HG02759 (cell line): ENCODE results near the gene IL1RAPL1.
"Not testable (repeated sequence)": the region's sequence is repeated elsewhere in the genome, so short reads cannot be mapped to it uniquely, and the experiment has no call there.

Experiments
- ATAC-seq: cut with Tn5 transposase; IDR thresholded peaks from one replicate; pipeline ENCODE4 v1.9.1; 2021; ENCODE audit warnings: mild to moderate bottlenecking, moderate library complexity; ENCODE audit not compliant: unreplicated experiment

IL1RAPL1 gene

DNA sequence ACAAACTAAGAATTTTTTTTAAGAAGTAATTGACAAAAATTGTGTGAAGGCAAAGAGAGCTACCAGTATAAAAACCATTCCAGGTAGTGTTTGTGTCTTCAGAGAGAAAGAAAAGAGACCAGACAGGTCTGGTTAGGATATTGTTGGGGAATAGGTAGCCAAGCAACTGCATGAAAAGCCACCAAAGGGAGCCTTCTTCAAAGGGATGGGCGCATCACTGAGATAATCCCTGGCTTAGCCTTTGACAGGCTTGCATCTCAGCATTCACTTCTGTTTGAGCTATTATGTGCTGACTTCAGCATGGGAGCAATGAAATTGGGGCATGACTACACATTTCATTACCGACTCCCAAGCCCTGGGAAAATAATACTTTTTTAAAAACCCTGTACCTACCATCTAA lies 496.6 kb downstream of the IL1RAPL1 start:
- no peak for ATAC-seq

GRCh38 chrX:29090811-29091210 lies 503.6 kb downstream of the IL1RAPL1 start:
- ATAC-seq: no peak

DNA sequence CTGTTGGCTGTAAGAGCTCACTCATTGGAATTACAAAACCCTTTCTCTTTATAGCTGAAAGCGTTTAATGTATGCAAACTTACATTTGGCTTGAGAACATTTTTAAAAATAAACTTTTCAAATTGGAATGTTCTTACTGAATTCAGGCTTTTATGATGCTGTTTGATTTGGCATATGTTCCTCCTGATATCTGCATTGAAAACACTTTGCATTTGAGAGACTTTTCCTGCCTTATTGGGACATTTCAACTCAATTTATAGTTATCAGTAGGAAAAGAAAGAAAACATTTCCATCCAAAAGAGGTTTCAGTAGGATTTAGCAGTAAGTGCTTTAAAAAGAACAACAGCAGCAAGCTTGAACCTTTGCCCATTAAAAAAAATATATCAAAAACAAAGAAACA lies 520.0 kb downstream of the IL1RAPL1 start:
- no peak for ATAC-seq

GRCh38 chrX:29110041-29110440 lies 522.8 kb downstream of the IL1RAPL1 start:
- ATAC-seq: no peak

GRCh38 chrX:29113221-29113620 lies 526.0 kb downstream of the IL1RAPL1 start:
- no peak for ATAC-seq

- not testable (repeated sequence) for ATAC-seq
Observed at GRCh38 chrX:29122817-29123216, 535.6 kb downstream of the IL1RAPL1 start.

- no peak for ATAC-seq
Observed at GRCh38 chrX:29130905-29131304, 543.7 kb downstream of the IL1RAPL1 start.

DNA sequence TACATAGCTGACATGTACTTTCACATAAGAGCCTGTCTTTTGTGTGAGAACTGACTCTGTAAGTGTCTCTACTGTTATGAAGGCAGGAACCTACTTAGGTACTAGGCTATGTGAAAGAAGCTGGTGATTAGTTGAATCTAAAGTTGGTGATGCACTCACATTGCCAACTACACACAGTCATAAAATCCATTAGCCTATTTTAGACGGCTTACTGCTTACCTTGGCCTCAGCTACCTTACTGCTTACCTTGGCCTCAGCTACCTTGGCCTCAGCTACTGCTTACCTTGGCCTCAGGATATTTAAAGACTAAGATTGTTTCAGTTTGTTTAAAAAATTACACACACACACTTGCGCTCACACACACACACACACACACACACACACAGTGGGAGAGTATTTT lies 549.7 kb downstream of the IL1RAPL1 start:
- no peak for ATAC-seq

DNA sequence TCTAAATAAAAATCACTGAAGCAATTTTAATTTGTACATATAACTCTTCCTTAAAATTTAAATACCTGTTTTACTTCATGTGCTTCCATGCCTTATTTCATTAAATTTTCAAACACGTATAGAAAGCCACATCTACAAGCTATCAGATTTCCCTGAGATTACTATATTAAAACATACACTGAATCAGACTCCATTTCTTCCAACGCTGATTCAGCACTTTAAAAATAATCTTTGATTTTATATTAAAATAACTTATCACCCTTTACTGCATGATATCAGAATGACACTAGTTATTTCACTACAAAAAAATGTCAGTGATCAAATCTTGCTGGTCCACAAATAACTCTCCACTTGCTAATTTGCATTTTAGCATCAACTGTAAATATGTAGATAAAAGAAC lies 550.8 kb downstream of the IL1RAPL1 start:
- ATAC-seq: no peak

DNA sequence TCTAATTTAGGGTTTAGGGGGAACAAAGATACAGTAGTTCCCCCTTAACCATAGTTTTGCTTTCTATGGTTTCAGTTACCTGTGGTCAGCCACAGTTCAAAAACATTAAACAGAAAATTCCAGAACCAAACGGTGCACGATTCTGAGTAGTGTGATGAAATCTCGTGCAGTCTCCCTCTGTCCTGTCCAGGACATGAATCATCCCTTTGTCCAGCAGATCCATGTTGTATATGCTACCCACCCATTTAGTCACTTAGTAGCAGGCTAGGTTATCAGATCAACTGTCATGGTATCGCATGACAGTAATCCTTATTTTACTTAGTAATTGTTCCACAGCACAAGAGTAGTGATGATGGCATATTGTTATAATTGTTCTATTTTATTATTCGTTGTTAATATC lies 556.1 kb downstream of the IL1RAPL1 start:
- no peak for ATAC-seq

- ATAC-seq: no peak
Observed at GRCh38 chrX:29143756-29144155, 556.5 kb downstream of the IL1RAPL1 start.

- no peak for ATAC-seq
Observed at GRCh38 chrX:29145316-29145715, 558.1 kb downstream of the IL1RAPL1 start.

DNA sequence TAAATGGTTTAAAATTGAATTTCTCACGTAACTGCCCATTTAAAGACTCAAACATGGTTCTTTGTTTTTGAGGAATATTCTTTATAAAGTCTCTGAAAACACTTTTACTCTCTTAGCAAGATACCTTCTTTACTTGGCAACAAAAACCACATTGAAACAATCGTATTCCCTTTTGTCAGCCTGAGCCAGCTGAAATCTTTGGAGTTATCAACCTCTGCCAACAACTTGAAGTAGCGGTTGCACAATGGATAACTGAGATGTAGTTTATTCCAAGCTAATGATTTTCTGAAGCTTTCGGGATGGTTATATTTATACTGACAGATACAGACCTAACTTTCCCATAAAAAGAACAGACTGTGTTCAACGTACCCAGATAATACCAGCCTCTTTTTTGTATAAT lies 561.3 kb downstream of the IL1RAPL1 start:
- no peak for ATAC-seq

GRCh38 chrX:29155286-29155685 lies 568.0 kb downstream of the IL1RAPL1 start:
- no peak for ATAC-seq

DNA sequence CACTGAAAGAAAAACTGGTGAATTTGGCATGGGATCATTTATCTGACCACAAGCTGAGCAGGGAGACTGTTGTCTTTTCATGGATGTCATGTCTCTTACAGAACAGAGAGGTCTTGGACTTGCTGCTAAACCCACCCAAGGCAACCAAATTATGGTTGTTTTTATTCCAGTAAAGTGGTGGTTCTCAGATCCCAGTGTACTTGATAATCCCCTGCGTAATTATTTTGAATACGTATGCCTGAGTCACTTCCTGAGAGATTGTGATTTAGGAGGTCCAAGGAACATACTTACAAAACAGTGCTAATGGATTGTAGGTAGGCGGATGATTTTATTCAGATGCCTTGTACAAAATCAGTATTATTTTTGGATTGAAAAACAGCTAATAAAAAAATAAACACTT lies 585.6 kb downstream of the IL1RAPL1 start:
- ATAC-seq: no peak

DNA sequence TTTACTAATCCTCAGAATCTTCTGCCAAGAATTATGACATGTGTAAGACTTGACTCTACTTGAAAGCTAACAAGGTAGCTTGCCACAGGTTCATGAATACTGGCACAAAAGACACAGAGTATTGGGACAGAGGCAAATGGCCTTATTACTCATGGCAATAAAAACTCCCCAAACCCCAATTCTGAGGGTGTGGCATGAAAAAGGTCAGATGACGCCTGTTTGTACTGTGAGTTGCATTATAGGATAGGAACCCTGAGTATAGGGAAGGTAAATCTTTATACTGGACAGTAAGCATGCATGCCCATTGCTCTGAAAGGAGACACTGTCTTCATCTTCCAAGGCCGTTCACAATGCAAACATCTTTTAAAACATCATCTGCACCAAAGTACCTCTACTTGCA lies 600.0 kb downstream of the IL1RAPL1 start:
- no peak for ATAC-seq

DNA sequence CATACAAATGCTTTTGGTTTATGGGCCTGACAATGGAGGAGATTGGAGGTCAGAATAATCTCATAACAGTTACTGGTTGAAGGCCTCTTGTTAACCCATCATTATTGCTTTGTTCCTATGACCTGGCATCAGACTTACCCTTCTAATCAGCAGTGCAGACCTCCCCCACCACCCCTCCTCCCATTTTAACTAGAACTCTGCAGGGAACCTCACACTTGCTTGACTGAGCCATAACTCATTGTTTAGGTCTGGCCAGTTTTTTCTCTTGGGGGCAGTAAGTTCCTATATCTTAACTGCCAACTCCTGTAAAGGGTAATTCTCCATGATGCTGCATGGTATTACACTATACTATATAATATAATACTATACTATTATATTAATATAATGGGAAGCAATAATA lies 609.3 kb downstream of the IL1RAPL1 start:
- no peak for ATAC-seq

GRCh38 chrX:29215251-29215650 lies 628.0 kb downstream of the IL1RAPL1 start:
- ATAC-seq: no peak

DNA sequence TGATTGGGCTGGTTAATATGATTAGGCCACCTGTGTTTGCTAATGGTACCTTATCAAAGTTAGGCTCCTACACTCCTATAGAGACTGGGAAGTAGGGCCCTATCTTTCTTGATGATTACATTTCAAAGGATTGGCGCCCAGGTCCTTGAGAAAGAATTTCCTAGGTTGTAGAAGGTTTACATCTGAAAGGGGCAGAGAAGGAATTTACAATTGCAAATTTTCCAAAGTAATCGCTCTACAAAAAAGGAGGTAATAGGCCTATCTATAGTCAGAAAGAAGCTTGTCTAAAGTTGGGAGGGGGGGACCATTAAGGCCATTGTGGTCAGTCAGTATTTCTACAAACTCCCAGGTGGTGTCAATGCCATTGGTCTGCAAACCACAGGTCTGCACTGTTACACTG lies 638.4 kb downstream of the IL1RAPL1 start:
- no peak for ATAC-seq

- ATAC-seq: no peak
Observed at GRCh38 chrX:29229802-29230201, 642.6 kb downstream of the IL1RAPL1 start.

- ATAC-seq: no peak
Observed at GRCh38 chrX:29231800-29232199, 644.6 kb downstream of the IL1RAPL1 start.

- ATAC-seq: no peak
Observed at GRCh38 chrX:29233592-29234183, 646.4 kb downstream of the IL1RAPL1 start.

- no peak for ATAC-seq
Observed at GRCh38 chrX:29237972-29238371, 650.7 kb downstream of the IL1RAPL1 start.
